ENCODE measurements around the gene ARMH1.
"Not testable (repeated sequence)": the region's sequence is repeated elsewhere in the genome, so short reads cannot be mapped to it uniquely, and the experiment has no call there.

The ARMH1 gene

GRCh38 chr1:44733365-44733764, 58.9 kb downstream of the ARMH1 start:
- peak in 1 of 2 donors; percentile 26 for DNase-seq
- H3K27ac ChIP-seq, result peak overlapping the region in 1 of 2 donors; percentile 45
- H3K4me3 ChIP-seq, result no peak overlapping the region
- intact Hi-C loops (cut with DNase I; ENCODE audit: low total_unique reads), result loop anchor here (5.0 kb wide), 1 partner anchor 44 kb away; the partner anchor contains the start of gene RPS8
- no peaks in the 10 kb centered on the region for H3K36me3 ChIP-seq
- H3K27me3 ChIP-seq, result no peaks in the 10 kb centered on the region
- TF ChIP-seq CTCF (IDR thresholded peaks at IDR 0.05), result no peak
- no peaks in the 10 kb centered on the region for H3K9me3 ChIP-seq
- peaks cover 0 to 24% (median 5%) of the 10 kb centered on the region in 4 donors for H3K4me1 ChIP-seq

DNA sequence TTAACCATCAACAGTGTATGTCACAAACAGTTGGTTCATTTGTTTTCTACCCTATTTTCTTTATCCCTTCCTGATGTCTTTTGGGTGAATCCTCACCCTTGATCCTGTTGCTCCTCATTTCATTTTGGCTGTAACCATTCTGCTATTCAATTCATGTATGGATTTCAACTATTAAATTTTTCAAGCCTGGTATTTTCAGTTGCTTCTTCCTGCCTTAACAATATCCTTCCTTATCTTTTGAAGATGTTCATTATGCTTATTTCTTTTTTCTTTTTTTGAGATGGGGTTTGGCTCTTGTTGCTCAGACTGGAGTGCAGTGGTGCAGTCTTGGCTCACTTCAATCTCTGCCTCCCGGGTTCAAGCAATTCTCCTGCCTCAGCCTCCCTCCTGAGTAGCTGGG, 59.3 kb downstream of the ARMH1 start:
- DNase-seq, result no peak
- H3K9me3 ChIP-seq, result no peaks in the 10 kb centered on the region
- H3K27ac ChIP-seq, result peak overlapping the region in 1 of 2 donors; percentile 45
- no peaks in the 10 kb centered on the region for H3K36me3 ChIP-seq
- H3K4me1 ChIP-seq, result peaks cover 0 to 24% (median 5%) of the 10 kb centered on the region in 4 donors
- no peak overlapping the region for H3K4me3 ChIP-seq
- no peak for TF ChIP-seq CTCF (IDR thresholded peaks at IDR 0.05)
- intact Hi-C loops (cut with DNase I; ENCODE audit: low total_unique reads), result loop anchor here (5.0 kb wide), 1 partner anchor 44 kb away; the partner anchor contains the start of gene RPS8
- H3K27me3 ChIP-seq, result no peaks in the 10 kb centered on the region

DNA sequence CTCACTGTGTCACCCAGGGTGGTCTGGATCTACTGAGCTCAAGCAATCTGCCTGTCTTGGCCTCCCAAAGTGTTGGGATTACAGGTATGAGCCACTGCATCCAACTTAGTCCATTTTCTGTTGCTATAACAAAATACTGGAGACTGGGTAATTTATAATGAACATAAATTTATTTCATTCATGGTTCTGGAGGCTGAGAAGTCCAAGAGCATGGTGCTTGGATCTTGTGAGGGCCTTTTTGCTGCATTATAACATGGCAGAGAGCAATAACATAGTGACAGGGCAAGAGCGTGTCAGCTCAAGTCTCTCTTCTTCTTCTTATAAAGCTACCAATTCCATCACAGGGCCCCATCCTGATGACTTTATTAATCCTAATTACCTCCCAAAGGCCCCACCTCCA, 61.5 kb downstream of the ARMH1 start:
- no peak for TF ChIP-seq CTCF (IDR thresholded peaks at IDR 0.05)
- no peak for DNase-seq
- intact Hi-C loops (cut with DNase I; ENCODE audit: low total_unique reads), result no loop called here
- Histone ChIP-seq H3K9me3 (no peaks in the 10 kb centered on the region), H3K27ac (no peak overlapping the region), H3K27me3 (no peaks in the 10 kb centered on the region), H3K4me1 (peaks cover 0 to 20% (median 11%) of the 10 kb centered on the region in 4 donors), H3K36me3 (no peaks in the 10 kb centered on the region), H3K4me3 (no peak overlapping the region)

DNA sequence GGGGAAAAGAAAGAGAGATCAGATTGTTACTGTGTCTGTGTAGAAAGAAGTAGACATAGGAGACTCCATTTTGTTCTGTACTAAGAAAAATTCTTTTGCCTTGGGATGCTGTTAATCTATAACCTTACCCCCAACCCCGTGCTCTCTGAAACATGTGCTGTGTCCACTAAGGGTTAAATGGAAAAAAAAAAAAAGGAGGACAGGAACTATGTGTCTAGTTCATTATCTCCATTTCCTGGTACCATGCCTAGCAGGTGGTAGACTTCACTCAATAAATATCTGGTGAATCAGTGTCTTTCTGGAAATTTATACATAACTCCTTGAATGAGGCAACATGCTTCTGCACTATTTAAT, 64.4 kb downstream of the ARMH1 start:
- Histone ChIP-seq H3K4me1 (peaks cover 0 to 12% (median 6%) of the 10 kb centered on the region in 4 donors), H3K4me3 (peak overlapping the region; percentile 56 to 63), H3K27ac (peak overlapping the region; percentile 82 to 85)
- intact Hi-C loops (cut with DNase I; ENCODE audit: low total_unique reads); H3K9me3 ChIP-seq; H3K27me3 ChIP-seq; DNase-seq; H3K36me3 ChIP-seq: not testable (repeated sequence)

- TF ChIP-seq CTCF (IDR thresholded peaks at IDR 0.05), result no peak
- H3K36me3 ChIP-seq, result no peaks in the 10 kb centered on the region
- peak within 1 kb of the TSS; percentile 82 to 85 for H3K27ac ChIP-seq
- peaks cover 0 to 12% (median 6%) of the 10 kb centered on the region in 4 donors for H3K4me1 ChIP-seq
- no peaks in the 10 kb centered on the region for H3K9me3 ChIP-seq
- H3K27me3 ChIP-seq, result no peaks in the 10 kb centered on the region
- peak within 1 kb of the TSS; percentile 56 to 63 for H3K4me3 ChIP-seq
- intact Hi-C loops (cut with DNase I; ENCODE audit: low total_unique reads), result no loop called here
- DNase-seq, result peak; percentile 96 to 98
These were observed 65.0 kb downstream of the ARMH1 start, which contains the start of gene KIF2C for GRCh38 chr1:44739307-44740178. KIF2C (plus strand) TSS chr1:44739837; CDS start chr1:44739933, 96 bp downstream.

- Histone ChIP-seq H3K27me3 (no peaks in the 10 kb centered on the region), H3K9me3 (no peaks in the 10 kb centered on the region), H3K27ac (peak overlapping the region; percentile 82 to 85), H3K36me3 (no peaks in the 10 kb centered on the region), H3K4me3 (peak overlapping the region; percentile 56 to 63), H3K4me1 (peaks cover 0 to 12% (median 6%) of the 10 kb centered on the region in 4 donors)
- no peak for DNase-seq
- TF ChIP-seq CTCF (IDR thresholded peaks at IDR 0.05), result no peak
- intact Hi-C loops (cut with DNase I; ENCODE audit: low total_unique reads), result no loop called here
These were observed 65.7 kb downstream of the ARMH1 start for GRCh38 chr1:44740179-44740617.
